ENCODE results near the gene IDE.
"Not testable (repeated sequence)": the region's sequence is repeated elsewhere in the genome, so short reads cannot be mapped to it uniquely, and the experiment has no call there.

IDE gene

DNA sequence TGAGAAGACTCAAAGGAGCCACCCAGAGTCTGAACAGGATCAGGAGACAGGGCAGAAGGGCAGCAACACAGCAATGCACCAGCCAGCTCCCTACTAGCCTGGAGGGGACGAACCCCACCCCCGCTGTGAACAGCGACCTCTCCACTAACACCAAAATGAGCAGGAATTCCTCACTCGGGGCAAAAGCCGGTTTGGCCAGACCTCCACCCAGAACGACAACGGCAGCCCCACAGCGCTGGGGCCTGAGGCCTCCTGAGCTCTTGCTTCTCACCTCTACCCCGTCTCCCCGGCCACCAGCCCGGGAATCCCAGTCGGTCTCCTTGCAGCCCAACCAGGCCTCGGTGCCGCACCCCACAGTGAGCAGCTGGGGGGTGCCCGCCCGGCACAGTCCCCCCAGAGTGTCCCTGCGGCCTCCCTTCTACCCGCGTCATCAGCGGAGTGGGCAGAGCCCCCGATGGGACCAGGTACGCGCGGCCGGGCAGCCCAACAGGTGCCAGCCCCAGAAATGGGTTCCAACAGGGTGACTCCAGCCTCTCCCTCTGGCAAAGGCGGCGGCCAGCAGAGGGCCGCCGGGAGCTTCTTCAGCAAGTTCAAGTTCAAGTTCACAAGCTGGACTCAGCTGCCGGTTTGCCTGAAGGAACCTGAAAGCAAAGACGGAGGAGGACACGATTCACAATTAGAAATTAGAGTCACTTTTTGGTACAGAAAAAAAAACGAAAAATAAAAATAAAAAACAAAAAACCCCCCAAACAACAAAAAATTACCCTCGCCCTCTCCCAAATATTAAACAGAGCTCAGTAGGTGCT is 153.9 kb downstream of the IDE start:
- DNase-seq (ENCODE audit: low read depth in 2 of 2) = no peak

DNA sequence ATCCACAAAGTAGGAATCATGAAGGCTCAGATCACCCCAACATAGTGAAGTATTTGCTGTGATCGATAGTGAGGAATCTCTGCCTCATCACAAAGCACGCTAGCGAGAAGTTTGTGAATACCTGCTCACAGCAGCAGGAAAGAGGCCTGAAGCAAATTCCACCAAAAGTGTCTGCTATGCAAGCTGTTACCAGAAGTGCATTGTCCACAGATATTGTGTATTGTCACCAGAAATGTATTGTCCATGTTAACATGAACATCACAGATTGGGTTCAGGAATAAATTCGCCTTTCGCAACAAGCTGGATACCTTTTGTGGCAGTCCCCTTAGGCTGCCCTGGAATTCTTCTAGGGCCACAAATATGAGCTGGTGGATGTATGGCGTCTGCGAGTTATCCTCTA is 155.0 kb downstream of the IDE start:
- no peak for DNase-seq (ENCODE audit: low read depth in 2 of 2)

DNA sequence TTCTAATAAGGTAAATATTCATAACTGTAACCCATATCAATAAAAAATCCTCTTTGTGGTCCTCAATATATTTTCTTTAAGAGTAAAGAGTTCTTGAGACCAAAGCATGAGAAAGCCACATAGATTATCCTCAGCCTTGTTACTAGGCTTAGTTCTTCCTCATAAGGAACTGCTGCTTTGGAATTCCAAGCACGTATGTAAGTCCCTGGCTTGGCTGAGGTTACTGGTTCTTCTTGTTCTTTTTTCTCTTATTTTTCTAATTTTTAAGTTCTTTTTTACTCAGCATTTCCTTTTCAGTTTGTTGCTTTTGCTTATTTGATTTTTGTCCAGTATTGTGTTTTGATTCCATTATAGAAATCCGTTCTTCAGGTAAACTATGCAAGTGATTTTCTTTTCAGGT is 155.7 kb downstream of the IDE start:
- DNase-seq (ENCODE audit: low read depth in 2 of 2) = no peak

DNA sequence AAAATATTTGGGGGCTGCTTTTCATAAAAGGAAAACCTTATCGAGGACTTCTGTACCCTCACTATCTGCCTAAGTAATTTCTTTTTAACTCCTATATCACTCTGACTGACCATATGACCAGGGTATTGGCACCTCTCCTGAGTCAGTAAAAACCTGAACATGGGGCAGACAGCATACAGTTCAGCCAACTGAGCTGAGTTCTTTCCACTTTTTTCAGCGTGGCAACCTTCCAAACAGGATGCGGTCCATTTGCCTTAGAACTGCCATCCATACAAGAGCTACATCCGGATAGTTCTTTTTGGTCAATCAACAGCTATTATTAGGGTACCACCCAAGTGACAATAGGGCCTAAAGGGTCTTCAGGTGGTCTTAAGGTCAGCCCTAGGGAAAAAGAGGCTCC is 160.4 kb downstream of the IDE start:
- no peak for DNase-seq (ENCODE audit: low read depth in 2 of 2)

DNA sequence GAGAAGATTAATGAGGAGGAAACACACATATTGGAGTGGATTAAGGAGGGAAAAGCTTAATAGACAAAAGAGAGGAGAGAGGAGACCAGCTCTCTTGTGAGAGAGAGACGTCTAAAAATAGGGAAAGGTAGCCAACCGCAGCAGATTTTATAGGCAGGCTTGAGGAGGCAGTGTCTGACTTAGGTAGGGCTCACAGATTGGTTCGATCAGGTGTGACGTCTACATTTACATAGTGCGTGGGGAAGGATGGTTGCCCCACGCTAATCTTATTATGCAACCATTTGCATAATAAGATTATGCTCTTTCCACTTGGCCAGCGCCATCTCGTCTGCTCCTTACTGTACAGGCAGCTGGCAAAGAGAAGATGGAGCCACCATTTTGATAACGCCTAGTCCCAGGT is 160.9 kb downstream of the IDE start:
- DNase-seq (ENCODE audit: low read depth in 2 of 2) = no peak

DNA sequence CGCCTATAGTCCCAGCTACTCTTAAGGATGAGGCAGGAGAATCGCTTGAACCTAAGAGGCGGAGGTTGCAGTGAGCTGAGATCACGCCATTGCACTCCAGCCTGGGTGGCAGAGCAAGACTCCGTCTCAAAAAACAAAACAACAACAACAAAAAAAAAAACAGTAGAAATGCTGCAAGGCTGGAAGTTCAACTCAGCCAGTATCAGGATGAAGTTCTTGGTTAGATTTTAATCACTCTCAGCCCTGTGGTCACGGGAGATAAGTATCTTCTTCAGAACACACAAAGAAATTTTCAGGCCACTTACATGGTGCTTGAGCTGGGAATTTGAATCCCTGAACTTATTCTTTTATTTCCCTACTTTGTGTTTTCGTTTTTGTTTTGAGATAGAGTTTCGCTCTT is 162.5 kb downstream of the IDE start:
- DNase-seq (ENCODE audit: low read depth in 2 of 2) = no peak

DNA sequence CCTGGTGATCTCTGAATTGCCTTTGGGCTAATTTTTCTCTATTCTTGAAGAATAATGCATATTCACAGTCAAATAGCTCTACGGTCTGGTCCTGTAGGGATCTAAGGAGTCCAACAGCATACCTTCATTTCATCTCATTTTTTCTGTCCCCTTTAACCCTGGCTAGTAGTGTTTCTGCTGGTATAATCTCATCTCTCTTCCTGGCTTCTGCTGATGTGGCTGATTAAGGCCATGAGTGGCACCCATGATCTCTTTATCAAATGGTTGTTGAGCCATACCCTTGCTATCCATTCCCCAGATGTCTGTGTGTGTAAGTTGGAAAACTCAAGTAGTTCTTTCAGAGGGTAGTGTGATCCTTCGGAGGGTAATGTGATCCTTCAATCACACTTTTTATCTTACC is 163.4 kb downstream of the IDE start:
- DNase-seq (ENCODE audit: low read depth in 2 of 2) = no peak

DNA sequence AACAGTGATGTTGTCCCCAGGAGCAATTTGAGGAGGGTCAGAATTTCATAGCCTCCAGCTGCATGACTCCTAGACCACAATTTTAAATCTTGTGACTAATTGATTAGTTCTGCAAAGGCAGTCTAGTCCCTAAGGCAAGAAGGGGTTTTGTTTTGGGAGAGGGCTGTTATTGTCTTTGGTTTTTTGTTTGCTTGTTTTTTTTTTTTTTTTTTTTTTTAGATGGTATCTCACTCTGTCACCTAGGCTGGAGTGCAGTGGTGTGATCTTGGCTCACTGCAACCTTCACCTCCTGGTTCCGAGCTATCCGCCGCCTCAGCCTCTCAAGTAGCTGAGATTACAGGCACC is 165.9 kb downstream of the IDE start:
- DNase-seq (ENCODE audit: low read depth in 2 of 2) = no peak

DNA sequence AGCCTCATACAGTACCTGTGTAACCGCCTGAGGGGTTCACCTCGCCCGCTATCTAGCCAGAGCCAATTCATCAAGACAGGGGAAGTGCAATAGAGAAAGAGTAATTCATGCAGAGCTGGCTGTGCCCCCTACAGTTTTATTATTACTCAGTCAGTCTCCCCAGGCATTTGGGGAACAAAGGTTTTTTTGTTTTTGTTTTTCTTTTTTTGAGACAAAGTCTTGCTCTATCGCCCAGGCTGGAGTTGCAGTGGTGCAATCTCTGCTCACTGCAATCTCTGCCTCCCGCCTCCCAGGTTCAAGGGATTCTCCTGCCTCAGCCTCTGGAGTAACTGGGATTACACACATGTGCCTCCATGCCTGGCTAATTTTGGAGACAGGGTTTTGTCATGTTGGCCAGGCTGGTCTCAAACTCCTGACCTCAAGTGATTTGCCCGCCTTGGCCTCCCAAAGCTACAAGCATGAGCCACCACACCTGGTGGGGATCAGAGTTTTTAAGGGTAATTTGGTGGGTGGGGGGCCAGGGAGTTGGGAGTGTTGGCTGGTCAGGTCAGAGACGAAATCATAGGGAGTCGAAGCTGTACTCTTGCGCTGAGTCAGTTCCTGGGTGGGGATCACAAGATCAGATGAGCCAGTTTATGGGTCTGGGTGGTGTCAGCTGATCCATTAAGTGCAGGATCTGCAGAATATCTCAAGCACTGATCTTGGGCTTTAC is 166.4 kb downstream of the IDE start:
- DNase-seq (ENCODE audit: low read depth in 2 of 2) = no peak

DNA sequence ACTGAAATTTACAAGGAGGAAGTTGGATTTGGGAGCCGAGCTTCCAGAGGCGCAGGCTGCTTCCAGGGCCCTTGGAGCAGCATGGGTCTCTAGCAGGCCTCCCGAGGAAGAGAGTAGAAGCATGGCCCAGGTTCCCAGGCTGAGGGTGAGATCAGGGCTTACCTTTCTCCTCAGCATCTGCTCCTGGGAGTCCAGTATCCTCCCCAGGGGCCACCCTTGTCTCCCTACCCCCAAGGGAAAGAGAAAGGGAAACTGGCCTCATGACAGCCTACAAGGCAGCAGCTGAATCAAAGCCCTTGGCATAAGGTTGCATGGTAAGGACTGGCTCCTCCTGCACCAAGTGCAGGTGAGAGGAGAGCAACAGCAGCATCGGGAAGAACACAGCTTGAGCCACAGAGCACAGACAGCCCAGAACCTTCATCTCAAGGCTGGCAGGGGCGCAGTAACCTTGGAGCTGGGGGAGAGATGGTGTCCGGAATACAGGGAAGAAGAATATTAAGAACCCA is 168.4 kb downstream of the IDE start:
- DNase-seq (ENCODE audit: low read depth in 2 of 2) = no peak

DNA sequence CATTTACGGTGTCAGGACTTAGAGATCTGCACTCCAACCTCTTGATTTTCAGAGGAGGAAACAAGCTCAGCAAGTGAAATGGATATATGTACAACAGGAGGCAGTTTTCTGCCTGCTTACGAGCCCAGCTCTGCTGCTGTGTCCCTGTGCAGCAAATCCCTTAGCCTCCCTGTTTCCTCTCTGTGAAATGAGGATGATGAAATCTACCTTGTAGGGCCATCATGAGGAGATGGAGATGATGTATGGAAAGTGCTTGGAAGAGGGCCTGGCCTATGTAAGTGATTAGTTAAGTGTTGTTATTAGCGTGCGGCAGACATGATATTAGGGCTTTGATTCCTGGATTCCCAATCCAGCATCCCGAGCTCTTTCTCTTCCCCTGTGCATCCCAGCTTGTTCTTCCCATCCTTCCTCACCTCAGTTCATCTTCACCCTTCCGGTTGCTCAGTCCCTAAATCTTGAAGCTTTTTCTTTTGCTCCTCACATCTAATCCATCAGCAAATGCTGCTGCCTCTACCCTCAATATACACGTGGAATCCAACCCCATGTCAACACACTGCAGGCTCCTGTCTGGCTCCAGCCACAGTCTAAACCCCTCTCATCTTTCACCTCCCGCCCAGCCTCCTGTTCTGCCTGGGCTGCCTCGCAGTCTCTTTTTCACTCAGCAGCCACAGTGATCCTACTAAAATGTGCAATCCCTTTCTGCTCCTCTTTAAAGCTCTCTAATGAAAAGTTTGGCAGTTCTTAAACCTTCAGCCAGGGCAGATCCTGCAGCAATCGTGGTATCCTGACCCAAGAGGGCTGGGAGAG is 169.1 kb downstream of the IDE start:
- no peak for DNase-seq (ENCODE audit: low read depth in 2 of 2)

DNA sequence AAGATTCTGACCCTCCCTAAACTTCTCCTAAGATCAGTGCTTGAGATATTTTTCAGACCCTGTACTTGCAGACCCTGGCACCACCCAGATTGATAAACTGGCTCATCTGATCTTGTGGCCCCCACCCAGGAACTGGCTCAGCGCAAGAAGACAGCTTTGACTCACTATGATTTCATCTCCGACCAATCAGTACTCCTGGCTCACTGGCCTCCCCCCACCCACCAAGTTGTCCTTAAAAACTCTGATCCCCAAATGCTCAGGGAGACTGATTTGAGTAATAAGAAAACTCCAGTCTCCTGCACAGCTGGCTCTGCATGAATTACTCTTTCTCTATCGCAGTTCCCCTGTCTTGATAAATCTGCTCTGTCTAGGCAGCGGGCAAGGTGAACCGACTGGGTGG is 171.7 kb downstream of the IDE start:
- DNase-seq (ENCODE audit: low read depth in 2 of 2) = not testable (repeated sequence)
